ENCODE results near the gene MIPOL1.

- TF ChIP-seq EZH2 (IDR thresholded peaks at IDR 0.05; ENCODE audit: insufficient read depth, poor library complexity, severe bottlenecking): no peak
- no peak for TF ChIP-seq EZH2phosphoT487 (IDR thresholded peaks at IDR 0.05; ENCODE audit: insufficient read depth, low read depth)
Measured at GRCh38 chr14:37170993-37171392, 26.7 kb upstream of the MIPOL1 start.
